Colon (tissue), 2 donors: ENCODE data around the gene ZNF367.
"Not testable (repeated sequence)": the region's sequence is repeated elsewhere in the genome, so short reads cannot be mapped to it uniquely, and the experiment has no call there.

Experiments used
- FAIRE-seq: peaks from 2 replicates; lab custom pipeline; 2012; peaks lifted over from hg19 to GRCh38; lab: Jason Lieb, UNC
- donor health status: control.
- donor health status: control.

ZNF367 gene

GRCh38 chr9:96399325-96399633, 18.9 kb downstream of the ZNF367 start:
- no peak for FAIRE-seq

GRCh38 chr9:96398582-96399324, 19.4 kb downstream of the ZNF367 start:
- FAIRE-seq: no peak

GRCh38 chr9:96395964-96396363, 22.2 kb downstream of the ZNF367 start:
- no peak for FAIRE-seq

- no peak for FAIRE-seq
These were observed 23.2 kb downstream of the ZNF367 start for GRCh38 chr9:96394832-96395496.

- no peak for FAIRE-seq
These were observed 25.9 kb downstream of the ZNF367 start for GRCh38 chr9:96392263-96392662.

- FAIRE-seq: no peak
These were observed 27.0 kb downstream of the ZNF367 start for GRCh38 chr9:96391021-96391765.

- FAIRE-seq: no peak
These were observed 30.0 kb downstream of the ZNF367 start for GRCh38 chr9:96388144-96388543.

- peak; percentile 65 for FAIRE-seq
These were observed 32.0 kb downstream of the ZNF367 start for GRCh38 chr9:96386157-96386556.

- no peak for FAIRE-seq
These were observed 34.8 kb downstream of the ZNF367 start, which contains the start of gene SLC35D2 for GRCh38 chr9:96383165-96383942. SLC35D2 (minus strand) TSS chr9:96383711; CDS start chr9:96383634, 77 bp downstream.

- FAIRE-seq: no peak
These were observed 35.4 kb downstream of the ZNF367 start for GRCh38 chr9:96382839-96383164.

GRCh38 chr9:96382175-96382574, 36.0 kb downstream of the ZNF367 start:
- FAIRE-seq: no peak

GRCh38 chr9:96381696-96382095, 36.5 kb downstream of the ZNF367 start:
- no peak for FAIRE-seq

GRCh38 chr9:96381125-96381524, 37.0 kb downstream of the ZNF367 start:
- FAIRE-seq: no peak

- no peak for FAIRE-seq
These were observed 38.7 kb downstream of the ZNF367 start for GRCh38 chr9:96379461-96379860.

- FAIRE-seq: no peak
These were observed 40.0 kb downstream of the ZNF367 start for GRCh38 chr9:96378187-96378586.

GRCh38 chr9:96376891-96377874, 41.0 kb downstream of the ZNF367 start:
- no peak for FAIRE-seq

GRCh38 chr9:96375507-96375906, 42.7 kb downstream of the ZNF367 start:
- FAIRE-seq: not testable (repeated sequence)

GRCh38 chr9:96367943-96368342, 50.2 kb downstream of the ZNF367 start:
- FAIRE-seq: no peak

GRCh38 chr9:96363175-96363967, 54.8 kb downstream of the ZNF367 start:
- no peak for FAIRE-seq

GRCh38 chr9:96362119-96362518, 56.1 kb downstream of the ZNF367 start:
- FAIRE-seq: not testable (repeated sequence)
